Measurements from ENCODE around the gene CD22. TPM values are rescaled to one million over a fixed set of nuclear protein-coding genes. Genes with fewer than 3 reads are reported as not detected.

CD22 gene
- total RNA-seq, 1 donor from 2014 or later, result 56.3 TPM

- H3K4me1 Mint-ChIP-seq, result peaks cover 47% of the 10 kb centered on the region
- peaks cover 1% of the 10 kb centered on the region for H3K9me3 Mint-ChIP-seq
- H3K4me3 Mint-ChIP-seq, result no peak overlapping the region
- H3K36me3 Mint-ChIP-seq, result no peaks in the 10 kb centered on the region
- TF ChIP-seq CTCF (IDR thresholded peaks at IDR 0.05; ENCODE audit: unreplicated experiment), result no peak
- no peak for DNase-seq (ENCODE audit: low spot score in 2 of 2, unreplicated experiment in 2 of 2)
- H3K27ac Mint-ChIP-seq, result peak overlapping the region; percentile 39
- H3K27me3 Mint-ChIP-seq (ENCODE audit: low read depth), result no peaks in the 10 kb centered on the region
These were observed 12.4 kb upstream of the CD22 start for GRCh38 chr19:35316560-35316959.

DNA sequence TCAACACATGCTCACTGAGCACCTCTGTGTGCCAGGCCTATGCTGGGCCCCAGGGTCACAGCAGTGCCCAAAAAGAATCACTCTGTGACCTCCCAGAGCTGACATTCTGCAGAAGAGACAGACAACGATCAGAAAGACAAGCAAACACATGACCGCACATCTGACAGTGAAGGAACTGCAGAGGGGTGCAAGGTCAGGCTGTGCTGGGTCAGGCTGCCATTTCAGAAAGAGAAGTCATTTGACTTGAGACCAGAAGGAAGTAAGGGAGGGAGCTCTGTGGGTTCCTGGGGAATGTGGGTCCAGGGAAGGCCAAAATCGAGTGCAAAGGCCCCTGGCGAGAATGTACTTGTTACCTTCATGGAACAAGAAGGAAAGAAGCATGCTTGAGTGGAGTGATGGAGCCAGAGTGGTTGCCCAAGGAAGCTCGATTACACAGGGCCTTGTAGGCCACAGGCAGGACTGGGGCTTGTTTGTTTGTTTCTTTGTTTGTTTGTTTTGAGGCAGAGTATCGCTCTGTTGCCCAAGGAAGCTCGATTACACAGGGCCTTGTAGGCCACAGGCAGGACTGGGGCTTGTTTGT lies 11.4 kb upstream of the CD22 start:
- H3K36me3 Mint-ChIP-seq, result peaks cover 6% of the 10 kb centered on the region
- TF ChIP-seq CTCF (IDR thresholded peaks at IDR 0.05; ENCODE audit: unreplicated experiment), result no peak
- no peaks in the 10 kb centered on the region for H3K27me3 Mint-ChIP-seq (ENCODE audit: low read depth)
- no peak overlapping the region for H3K4me3 Mint-ChIP-seq
- peaks cover 38% of the 10 kb centered on the region for H3K4me1 Mint-ChIP-seq
- DNase-seq (ENCODE audit: low spot score in 2 of 2, unreplicated experiment in 2 of 2), result no peak
- peaks cover 7% of the 10 kb centered on the region for H3K9me3 Mint-ChIP-seq
- H3K27ac Mint-ChIP-seq, result no peak overlapping the region

DNA sequence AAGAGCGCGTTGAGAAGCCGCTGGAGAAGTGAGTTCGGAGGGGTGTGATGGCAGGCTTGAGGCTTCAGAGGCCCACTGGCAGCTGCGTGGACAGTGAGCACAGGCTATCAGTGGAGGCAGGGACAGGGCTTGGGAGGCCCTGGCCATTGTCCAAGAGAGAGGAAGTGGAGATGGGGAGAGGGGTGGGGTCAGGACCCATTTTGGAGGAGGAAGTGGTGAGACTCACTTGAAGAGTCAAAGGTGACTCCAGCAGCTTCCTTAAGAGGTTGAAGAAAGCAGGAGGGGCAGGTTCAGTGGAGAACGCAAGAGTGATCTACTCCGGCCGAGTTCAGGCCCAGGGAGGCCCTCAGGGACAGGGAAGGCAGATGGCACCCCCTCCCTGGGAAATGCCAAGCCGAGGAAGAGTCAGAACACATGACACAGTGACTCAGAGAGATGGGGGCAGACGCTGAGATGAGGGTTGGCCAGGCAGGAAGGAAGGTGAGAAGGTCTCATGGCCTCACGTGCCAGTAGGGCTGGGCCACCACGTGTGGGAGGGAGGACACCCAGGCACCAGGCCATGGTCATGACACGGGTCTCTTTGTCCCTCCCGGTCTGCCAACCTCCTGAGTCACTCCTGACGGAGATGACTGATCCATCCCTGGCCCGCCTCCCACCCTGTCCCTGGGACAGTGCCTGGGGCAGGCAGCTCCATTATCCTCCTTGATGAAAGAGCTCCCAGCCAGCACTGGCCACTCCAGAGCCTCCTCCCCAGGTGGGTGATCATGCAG lies 10.1 kb upstream of the CD22 start:
- Mint-ChIP-seq H3K4me3 (no peak overlapping the region), H3K4me1 (peaks cover 31% of the 10 kb centered on the region), H3K36me3 (peaks cover 7% of the 10 kb centered on the region), H3K9me3 (peaks cover 7% of the 10 kb centered on the region), H3K27ac (peak overlapping the region; percentile 64), H3K27me3 (ENCODE audit: low read depth) (no peaks in the 10 kb centered on the region)
- DNase-seq (ENCODE audit: low spot score in 2 of 2, unreplicated experiment in 2 of 2), result no peak
- TF ChIP-seq CTCF (IDR thresholded peaks at IDR 0.05; ENCODE audit: unreplicated experiment), result no peak

DNA sequence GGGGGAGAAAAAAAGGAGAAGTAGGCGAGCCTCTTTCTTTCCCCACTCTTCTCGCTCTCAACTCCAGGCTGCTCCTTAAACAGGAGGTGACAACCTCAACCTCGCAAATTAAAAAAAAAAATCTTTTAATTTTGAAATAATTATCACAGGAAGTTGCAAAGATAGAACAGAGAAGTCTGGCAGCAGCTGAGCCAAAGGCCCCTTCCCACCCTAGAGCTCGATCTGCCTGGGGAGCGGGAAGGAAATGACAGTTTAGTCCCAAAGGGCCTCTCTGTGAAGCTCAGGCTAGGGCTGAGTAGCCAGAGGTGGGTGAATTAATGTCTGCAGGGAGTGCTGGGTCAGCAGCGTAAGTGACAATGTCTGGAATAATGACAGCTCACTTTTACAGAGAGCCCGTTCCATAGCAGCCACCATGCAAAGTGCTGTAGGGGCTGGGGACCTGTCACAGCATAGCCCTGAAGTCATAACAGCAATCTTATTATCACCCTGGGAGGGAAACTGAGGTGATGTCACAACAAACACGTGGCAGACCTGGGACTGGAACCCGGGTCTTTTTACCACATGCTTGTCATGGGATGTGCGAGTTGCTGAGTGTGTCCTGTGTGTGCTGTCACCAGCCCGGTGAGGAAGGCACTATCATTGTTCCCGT lies 8.8 kb upstream of the CD22 start:
- DNase-seq (ENCODE audit: low spot score in 2 of 2, unreplicated experiment in 2 of 2), result no peak
- H3K4me3 Mint-ChIP-seq, result no peak overlapping the region
- H3K36me3 Mint-ChIP-seq, result peaks cover 7% of the 10 kb centered on the region
- H3K27ac Mint-ChIP-seq, result peak overlapping the region; percentile 56
- peaks cover 7% of the 10 kb centered on the region for H3K9me3 Mint-ChIP-seq
- H3K4me1 Mint-ChIP-seq, result peaks cover 27% of the 10 kb centered on the region
- no peaks in the 10 kb centered on the region for H3K27me3 Mint-ChIP-seq (ENCODE audit: low read depth)
- no peak for TF ChIP-seq CTCF (IDR thresholded peaks at IDR 0.05; ENCODE audit: unreplicated experiment)

DNA sequence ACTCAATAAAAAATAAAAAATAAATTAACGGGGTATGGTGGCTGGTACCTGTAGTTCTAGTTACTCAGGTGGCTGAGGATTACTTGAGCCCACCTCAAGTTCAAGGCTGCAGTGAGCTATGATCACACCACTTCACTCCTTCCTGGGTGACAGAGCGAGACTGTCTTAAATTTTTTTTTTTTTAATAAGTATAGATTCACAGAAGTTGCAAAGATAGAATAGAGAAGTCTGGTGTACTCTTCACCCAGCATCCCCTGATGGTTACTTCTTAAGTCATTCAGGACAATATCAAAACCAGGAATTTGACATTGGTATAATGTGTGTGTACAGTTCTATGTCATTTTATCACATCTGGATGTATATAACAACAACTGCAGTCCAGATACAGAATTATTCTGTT lies 7.7 kb upstream of the CD22 start:
- Mint-ChIP-seq H3K4me1 (peaks cover 23% of the 10 kb centered on the region), H3K27me3 (ENCODE audit: low read depth) (no peaks in the 10 kb centered on the region), H3K4me3 (no peak overlapping the region), H3K36me3 (peaks cover 7% of the 10 kb centered on the region), H3K9me3 (peaks cover 7% of the 10 kb centered on the region), H3K27ac (no peak overlapping the region)
- no peak for TF ChIP-seq CTCF (IDR thresholded peaks at IDR 0.05; ENCODE audit: unreplicated experiment)
- no peak for DNase-seq (ENCODE audit: low spot score in 2 of 2, unreplicated experiment in 2 of 2)

All from mesothelial cell of epicardium (in vitro differentiated cells).